ENCODE measurements around the gene NT5DC4.

The NT5DC4 gene

DNA sequence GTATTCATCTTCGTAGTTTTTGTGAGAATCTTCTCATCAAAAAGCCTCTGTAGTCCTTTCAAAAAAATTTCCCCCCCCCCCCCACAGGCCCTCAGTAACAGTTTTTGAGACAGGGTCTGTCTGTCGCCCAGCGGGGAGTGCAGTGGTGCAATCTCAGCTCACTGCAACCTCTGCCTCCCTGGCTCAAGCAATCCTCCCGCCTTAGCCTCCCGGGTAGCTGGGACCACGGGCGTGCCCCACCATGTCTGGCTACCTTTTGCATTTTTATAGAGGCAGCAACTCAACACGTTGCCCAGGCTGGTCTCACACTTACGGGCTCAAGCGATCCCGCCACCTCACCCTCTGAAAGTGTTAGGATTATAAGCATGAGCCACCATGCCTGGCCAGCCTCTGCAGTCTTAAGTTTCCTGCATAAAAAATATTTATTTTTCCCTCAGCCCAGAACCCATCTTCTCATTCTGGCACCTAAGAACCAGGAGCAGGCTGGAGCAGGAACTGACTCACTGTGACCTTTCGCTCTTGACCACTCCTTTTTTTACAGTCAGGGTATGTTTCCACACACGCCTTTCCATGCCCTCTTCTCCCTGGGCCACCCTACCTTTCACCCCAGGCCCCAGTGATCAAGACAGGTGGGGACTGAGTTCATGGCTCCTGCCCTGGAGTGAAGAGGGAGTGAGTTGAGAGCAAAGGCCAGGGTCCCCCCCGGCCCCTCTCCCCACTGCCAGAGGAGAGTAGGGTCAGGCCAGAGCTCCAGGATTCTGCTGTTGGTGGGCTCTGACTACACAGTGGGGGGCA is 32.5 kb upstream of the NT5DC4 start:
- no peak overlapping the region for H2AFZ ChIP-seq (ENCODE audit: low read depth, low read length)
- peaks cover 9% of the 10 kb centered on the region for H3K4me1 ChIP-seq (ENCODE audit: insufficient read depth, low read length)
- H3K4me3 ChIP-seq (ENCODE audit: low read length) = no peak overlapping the region
- no peaks in the 10 kb centered on the region for H3K27me3 ChIP-seq (ENCODE audit: insufficient read depth, low read length)
- no peaks in the 10 kb centered on the region for H3K9me3 ChIP-seq (ENCODE audit: low read length)
- H3K36me3 ChIP-seq (ENCODE audit: insufficient read depth, low read length) = no peaks in the 10 kb centered on the region

DNA sequence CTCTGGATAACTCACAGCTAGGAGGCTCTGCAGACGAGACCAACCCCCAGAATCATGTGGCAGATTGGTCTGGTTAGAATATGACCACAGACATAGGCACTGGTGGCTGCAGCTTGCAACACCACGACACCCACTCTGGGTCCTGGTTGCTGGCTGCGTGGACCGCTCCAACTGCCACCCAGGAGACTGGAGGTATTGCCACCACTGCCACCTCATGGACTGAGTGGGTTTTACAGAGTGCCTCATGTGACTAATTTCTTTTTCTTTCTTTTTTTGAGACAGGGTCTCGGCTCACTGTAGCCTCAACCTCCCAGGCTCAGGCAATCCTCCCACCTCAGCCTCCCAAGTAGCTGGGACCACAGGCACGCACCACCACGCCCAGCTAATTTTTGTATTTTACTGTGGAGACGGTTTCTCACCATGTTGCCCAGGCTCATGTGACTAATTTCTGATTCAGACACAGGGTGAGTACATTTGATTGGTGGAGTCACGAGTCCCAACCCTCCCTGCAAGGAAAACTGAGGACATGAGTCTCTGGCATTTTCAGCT is 29.9 kb upstream of the NT5DC4 start:
- Histone ChIP-seq H3K4me3 (ENCODE audit: low read length) (no peak overlapping the region), H3K36me3 (ENCODE audit: insufficient read depth, low read length) (no peaks in the 10 kb centered on the region), H3K9me3 (ENCODE audit: low read length) (no peaks in the 10 kb centered on the region), H2AFZ (ENCODE audit: low read depth, low read length) (no peak overlapping the region), H3K27me3 (ENCODE audit: insufficient read depth, low read length) (no peaks in the 10 kb centered on the region), H3K4me1 (ENCODE audit: insufficient read depth, low read length) (peaks cover 9% of the 10 kb centered on the region)

DNA sequence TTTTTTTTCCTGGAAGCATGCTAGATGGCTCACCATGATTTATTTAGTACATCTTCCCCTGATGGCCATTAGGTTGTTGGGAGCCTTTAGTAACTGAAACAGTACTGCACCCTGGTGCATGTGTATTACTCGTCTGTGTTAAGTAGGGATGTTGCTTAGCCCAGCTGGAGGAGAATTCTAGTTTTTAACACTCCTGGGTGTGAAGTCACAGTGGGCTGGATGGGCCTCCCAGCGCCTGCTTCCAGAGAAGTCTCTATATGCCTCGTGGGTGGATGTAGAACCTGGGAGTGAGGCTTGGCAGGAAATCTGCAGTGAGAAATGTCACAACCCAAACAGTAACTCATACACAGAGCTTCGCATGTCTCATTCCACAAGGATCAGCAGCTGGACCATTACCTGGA is 28.9 kb upstream of the NT5DC4 start:
- Histone ChIP-seq H3K27me3 (ENCODE audit: insufficient read depth, low read length) (no peaks in the 10 kb centered on the region), H3K9me3 (ENCODE audit: low read length) (no peaks in the 10 kb centered on the region), H3K4me1 (ENCODE audit: insufficient read depth, low read length) (peaks cover 9% of the 10 kb centered on the region), H3K4me3 (ENCODE audit: low read length) (no peak overlapping the region), H3K36me3 (ENCODE audit: insufficient read depth, low read length) (no peaks in the 10 kb centered on the region), H2AFZ (ENCODE audit: low read depth, low read length) (no peak overlapping the region)

DNA sequence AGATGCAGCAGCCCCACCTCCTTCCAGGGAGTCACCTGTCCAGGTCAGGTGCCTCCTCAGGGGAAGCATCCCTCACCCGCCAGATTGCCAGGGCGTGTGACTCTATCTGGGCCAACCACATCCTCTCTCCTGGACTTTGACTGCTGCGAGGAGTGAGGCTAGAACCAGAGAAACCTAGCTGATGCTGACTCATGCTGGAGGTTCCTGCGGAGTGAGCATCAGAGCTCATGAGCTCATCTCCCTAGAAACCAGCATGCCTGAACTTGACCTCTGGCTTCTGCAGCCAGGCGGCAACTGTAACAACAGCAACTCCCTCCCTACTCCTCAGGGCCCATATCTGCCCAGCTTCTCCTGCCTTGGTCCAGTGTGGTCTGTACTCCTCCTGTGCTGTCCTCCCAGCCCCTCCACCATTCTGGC is 28.3 kb upstream of the NT5DC4 start:
- Histone ChIP-seq H3K27me3 (ENCODE audit: insufficient read depth, low read length) (no peaks in the 10 kb centered on the region), H2AFZ (ENCODE audit: low read depth, low read length) (no peak overlapping the region), H3K36me3 (ENCODE audit: insufficient read depth, low read length) (no peaks in the 10 kb centered on the region), H3K9me3 (ENCODE audit: low read length) (no peaks in the 10 kb centered on the region), H3K4me3 (ENCODE audit: low read length) (no peak overlapping the region), H3K4me1 (ENCODE audit: insufficient read depth, low read length) (peaks cover 9% of the 10 kb centered on the region)

DNA sequence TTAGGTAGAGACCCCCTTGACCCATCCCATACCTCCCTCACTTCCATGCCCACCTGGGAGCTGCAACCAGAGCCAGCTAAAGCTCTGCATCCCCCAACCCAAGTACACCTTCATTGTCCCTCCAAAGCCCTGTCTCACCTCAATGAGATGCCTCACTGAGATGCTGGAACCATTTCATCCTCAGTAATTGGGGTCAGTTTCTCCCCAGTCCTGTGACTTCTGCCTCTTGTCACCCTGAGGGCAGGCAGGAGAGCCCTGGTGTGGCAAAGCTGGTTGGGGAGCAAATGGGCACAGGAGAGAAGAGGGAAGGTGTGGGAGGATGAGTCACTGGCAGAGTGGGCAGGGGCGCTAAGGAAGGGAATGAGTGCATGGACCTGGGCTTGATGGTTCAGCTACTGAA is 27.9 kb upstream of the NT5DC4 start:
- no peak overlapping the region for H3K4me3 ChIP-seq (ENCODE audit: low read length)
- no peaks in the 10 kb centered on the region for H3K27me3 ChIP-seq (ENCODE audit: insufficient read depth, low read length)
- peaks cover 9% of the 10 kb centered on the region for H3K4me1 ChIP-seq (ENCODE audit: insufficient read depth, low read length)
- no peaks in the 10 kb centered on the region for H3K36me3 ChIP-seq (ENCODE audit: insufficient read depth, low read length)
- no peaks in the 10 kb centered on the region for H3K9me3 ChIP-seq (ENCODE audit: low read length)
- no peak overlapping the region for H2AFZ ChIP-seq (ENCODE audit: low read depth, low read length)

DNA sequence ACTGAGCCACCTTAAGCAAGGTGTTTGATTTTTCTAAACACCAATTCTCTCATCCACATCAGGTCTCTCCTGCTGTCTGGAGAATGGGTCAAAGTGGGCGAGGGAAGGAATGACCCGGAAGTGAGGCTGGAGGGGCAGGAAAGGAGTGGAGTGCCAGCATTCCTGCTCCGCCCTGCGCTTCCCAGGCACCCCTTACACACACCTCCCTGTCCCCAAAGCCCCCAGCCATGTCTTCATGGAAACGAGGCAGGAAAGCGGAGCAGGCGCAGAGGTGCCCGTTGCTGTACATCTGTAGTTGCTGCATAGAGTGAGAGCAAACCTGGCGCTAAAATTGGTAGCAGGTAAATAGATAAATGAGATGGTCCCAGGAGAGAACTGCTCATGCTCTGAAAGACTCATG is 27.2 kb upstream of the NT5DC4 start:
- Histone ChIP-seq H3K9me3 (ENCODE audit: low read length) (no peaks in the 10 kb centered on the region), H3K36me3 (ENCODE audit: insufficient read depth, low read length) (no peaks in the 10 kb centered on the region), H2AFZ (ENCODE audit: low read depth, low read length) (no peak overlapping the region), H3K4me1 (ENCODE audit: insufficient read depth, low read length) (peaks cover 9% of the 10 kb centered on the region), H3K27me3 (ENCODE audit: insufficient read depth, low read length) (no peaks in the 10 kb centered on the region), H3K4me3 (ENCODE audit: low read length) (no peak overlapping the region)

DNA sequence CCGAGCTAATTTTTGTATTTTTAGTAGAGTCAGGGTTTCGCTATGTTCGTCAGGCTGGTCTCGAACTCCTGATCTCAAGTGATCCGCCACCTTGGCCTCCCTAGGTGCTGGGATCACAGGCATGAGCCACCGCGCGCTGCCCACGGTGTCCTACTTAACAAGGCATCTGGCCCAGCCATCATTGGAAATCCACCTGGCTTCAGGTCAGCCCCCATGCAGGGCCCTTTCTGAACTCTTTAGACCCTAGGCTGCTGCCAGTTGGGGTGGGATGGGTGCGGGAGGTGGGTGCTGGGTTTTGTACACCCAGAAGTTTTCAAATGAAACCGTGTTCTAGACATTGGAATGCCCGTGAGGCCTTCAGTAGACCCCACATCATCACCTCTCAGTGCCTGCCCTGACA is 26.6 kb upstream of the NT5DC4 start:
- H3K4me3 ChIP-seq (ENCODE audit: low read length) = no peak overlapping the region
- no peak overlapping the region for H2AFZ ChIP-seq (ENCODE audit: low read depth, low read length)
- no peaks in the 10 kb centered on the region for H3K27me3 ChIP-seq (ENCODE audit: insufficient read depth, low read length)
- peaks cover 9% of the 10 kb centered on the region for H3K4me1 ChIP-seq (ENCODE audit: insufficient read depth, low read length)
- no peaks in the 10 kb centered on the region for H3K9me3 ChIP-seq (ENCODE audit: low read length)
- H3K36me3 ChIP-seq (ENCODE audit: insufficient read depth, low read length) = no peaks in the 10 kb centered on the region

DNA sequence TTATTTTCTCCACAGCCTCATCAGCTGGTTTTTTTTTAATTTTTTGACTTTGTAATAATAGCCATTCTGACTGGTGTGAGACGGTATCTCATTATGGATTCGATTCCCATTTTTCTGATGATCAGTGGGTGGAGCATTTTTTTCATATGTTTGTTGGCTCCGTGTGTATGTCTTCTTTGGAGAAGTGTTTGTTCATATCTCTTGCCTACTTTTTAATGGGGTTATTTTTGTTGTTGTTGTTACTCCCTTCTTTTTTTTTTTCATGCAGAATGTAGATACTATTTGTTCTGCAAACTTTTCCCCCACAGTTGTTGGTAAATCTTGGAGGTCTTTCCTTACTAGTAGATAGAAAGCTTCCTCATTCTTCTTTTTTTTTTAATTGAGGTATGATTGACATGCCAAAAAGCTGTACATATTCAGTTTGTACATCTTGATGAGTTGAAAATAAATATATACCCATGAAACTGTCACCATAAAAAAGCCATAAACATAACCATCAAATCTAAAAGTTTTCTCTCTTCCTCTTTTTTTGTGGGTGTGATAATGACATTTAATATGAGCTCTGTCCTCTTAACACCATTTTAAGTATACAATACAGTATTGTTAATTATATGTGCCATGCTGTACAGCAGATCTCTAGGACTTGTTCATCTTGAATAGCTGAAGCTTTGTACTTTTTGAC is 21.8 kb upstream of the NT5DC4 start:
- Histone ChIP-seq H2AFZ (ENCODE audit: low read depth, low read length) (no peak overlapping the region), H3K4me3 (ENCODE audit: low read length) (no peak overlapping the region), H3K9me3 (ENCODE audit: low read length) (no peaks in the 10 kb centered on the region), H3K36me3 (ENCODE audit: insufficient read depth, low read length) (no peaks in the 10 kb centered on the region), H3K4me1 (ENCODE audit: insufficient read depth, low read length) (no peaks in the 10 kb centered on the region), H3K27me3 (ENCODE audit: insufficient read depth, low read length) (no peaks in the 10 kb centered on the region)

DNA sequence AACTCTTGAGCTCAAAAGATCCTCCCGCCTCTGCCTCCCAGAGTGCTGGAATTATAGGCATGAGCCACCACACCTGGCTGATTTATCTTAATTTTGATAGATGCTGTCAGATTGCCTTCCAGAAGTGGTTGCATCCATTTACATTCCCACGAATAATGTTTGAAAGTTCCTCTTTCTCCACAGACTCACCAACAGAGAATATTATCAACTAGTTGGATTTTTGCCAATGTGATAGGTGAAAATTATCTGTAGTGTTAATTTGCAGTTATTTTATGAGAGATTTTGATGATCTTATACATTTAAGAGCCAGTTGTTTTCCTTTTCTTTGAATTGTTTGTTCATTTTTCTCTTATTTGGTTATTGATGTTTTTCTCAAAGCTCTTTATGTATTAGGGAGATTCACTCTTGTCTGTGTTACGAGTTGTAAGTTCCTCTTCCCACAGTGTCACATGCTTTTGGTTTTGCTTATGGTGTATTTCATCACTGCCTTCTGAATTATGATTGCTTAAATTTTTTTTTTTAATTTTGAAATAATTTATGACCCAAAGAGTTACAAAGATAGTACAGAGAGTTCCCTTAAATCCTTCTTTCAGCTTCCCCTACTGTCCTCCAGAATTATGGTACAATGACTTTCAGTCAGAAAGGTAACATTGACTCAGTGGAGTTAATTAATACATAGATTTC is 20.7 kb upstream of the NT5DC4 start:
- Histone ChIP-seq H3K9me3 (ENCODE audit: low read length) (no peaks in the 10 kb centered on the region), H2AFZ (ENCODE audit: low read depth, low read length) (no peak overlapping the region), H3K27me3 (ENCODE audit: insufficient read depth, low read length) (no peaks in the 10 kb centered on the region), H3K4me1 (ENCODE audit: insufficient read depth, low read length) (no peaks in the 10 kb centered on the region), H3K4me3 (ENCODE audit: low read length) (no peak overlapping the region), H3K36me3 (ENCODE audit: insufficient read depth, low read length) (no peaks in the 10 kb centered on the region)

DNA sequence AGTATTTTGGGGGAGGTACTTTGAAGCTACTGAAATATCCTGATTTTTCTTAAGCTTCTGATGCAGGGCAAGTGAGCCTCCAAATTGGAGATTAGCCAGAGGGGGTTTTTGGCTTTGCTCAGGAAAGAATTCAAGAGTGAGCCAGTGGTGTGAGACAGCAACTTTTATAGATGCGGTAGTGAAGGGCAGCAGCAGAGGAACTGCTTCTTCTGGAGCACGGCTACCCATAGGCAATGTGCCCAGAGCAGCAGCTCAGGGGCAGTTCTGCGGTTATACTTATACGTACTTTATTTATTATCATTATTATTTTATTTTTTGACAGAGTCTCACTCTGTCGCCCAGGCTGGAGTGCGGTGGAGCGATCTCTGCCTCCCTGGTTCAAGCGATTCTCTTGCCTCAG is 19.8 kb upstream of the NT5DC4 start:
- no peaks in the 10 kb centered on the region for H3K9me3 ChIP-seq (ENCODE audit: low read length)
- H2AFZ ChIP-seq (ENCODE audit: low read depth, low read length) = no peak overlapping the region
- H3K4me3 ChIP-seq (ENCODE audit: low read length) = no peak overlapping the region
- H3K36me3 ChIP-seq (ENCODE audit: insufficient read depth, low read length) = no peaks in the 10 kb centered on the region
- H3K27me3 ChIP-seq (ENCODE audit: insufficient read depth, low read length) = no peaks in the 10 kb centered on the region
- no peaks in the 10 kb centered on the region for H3K4me1 ChIP-seq (ENCODE audit: insufficient read depth, low read length)

DNA sequence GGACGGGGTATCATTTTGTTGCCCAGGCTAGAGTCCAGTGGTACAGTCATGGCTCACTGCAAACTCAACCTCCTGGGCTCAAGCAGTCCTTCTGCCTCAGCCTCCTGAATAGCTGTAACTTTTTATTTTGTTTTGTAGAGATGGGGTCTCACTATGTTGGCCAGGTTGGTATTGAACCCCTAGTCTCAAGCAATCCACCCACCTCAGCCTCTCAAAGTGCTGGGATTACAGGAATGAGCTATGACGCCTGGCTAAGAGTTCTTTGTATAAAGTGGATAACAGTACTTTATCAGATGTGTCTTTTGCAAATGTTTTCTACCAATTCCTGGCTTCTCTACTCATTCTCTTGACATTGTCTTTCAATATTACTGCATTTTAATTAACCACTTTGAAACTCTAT is 17.1 kb upstream of the NT5DC4 start:
- no peaks in the 10 kb centered on the region for H3K9me3 ChIP-seq (ENCODE audit: low read length)
- H3K27me3 ChIP-seq (ENCODE audit: insufficient read depth, low read length) = no peaks in the 10 kb centered on the region

DNA sequence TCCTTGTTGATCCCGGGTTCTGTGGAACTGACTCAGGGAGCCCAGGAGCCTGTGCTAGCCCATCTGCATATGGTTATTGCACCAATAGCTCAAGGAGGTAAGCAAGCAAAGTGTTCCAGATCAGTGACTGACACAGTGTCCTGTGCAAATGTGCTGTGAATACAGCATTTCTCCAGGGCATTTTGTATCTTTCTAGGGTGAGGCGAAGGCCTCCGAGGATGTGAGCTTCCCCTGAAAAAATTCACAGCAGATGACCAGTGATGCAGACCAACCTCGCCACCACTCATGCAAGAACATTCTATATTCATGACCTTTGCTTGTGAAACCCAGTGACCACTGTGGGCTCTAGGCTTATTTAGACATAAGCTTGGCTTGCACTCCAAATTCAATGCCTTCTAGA is 15.2 kb upstream of the NT5DC4 start:
- Histone ChIP-seq H2AFZ (ENCODE audit: low read depth, low read length) (no peak overlapping the region), H3K36me3 (ENCODE audit: insufficient read depth, low read length) (no peaks in the 10 kb centered on the region), H3K4me3 (ENCODE audit: low read length) (no peak overlapping the region), H3K27me3 (ENCODE audit: insufficient read depth, low read length) (no peaks in the 10 kb centered on the region), H3K4me1 (ENCODE audit: insufficient read depth, low read length) (no peaks in the 10 kb centered on the region), H3K9me3 (ENCODE audit: low read length) (no peaks in the 10 kb centered on the region)

More for the DNA sequence above, 17.1 kb upstream of the NT5DC4 start:
- no peaks in the 10 kb centered on the region for H3K4me1 ChIP-seq (ENCODE audit: insufficient read depth, low read length)
- H3K36me3 ChIP-seq (ENCODE audit: insufficient read depth, low read length) = no peaks in the 10 kb centered on the region
- H2AFZ ChIP-seq (ENCODE audit: low read depth, low read length) = no peak overlapping the region
- H3K4me3 ChIP-seq (ENCODE audit: low read length) = no peak overlapping the region

DNA sequence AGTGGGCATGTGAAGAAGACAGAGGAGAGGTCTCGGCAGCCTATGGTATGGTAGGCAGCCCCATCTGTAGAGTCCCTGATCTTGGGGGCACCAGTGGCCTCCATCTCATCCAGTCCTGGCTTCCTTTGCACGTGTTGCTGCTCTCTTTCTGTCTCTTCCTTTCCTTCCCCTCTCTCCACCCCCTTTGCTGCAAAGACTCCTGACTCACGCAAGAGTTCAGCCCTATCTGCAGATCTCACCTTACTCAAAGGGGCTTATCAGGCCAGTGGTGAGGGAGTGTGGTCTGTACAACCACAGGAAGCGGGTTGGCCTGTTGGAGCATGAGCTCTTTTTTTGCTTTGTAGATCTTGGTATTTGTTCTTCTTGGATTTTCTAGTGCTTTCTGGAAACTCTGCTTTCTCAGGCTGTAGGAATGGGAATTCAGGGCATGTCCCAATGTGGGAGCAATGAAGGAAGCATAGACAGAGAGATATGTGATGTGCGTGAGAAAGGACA is 14.6 kb upstream of the NT5DC4 start:
- H3K36me3 ChIP-seq (ENCODE audit: insufficient read depth, low read length) = no peaks in the 10 kb centered on the region
- H2AFZ ChIP-seq (ENCODE audit: low read depth, low read length) = no peak overlapping the region
- H3K4me1 ChIP-seq (ENCODE audit: insufficient read depth, low read length) = no peaks in the 10 kb centered on the region
- no peaks in the 10 kb centered on the region for H3K9me3 ChIP-seq (ENCODE audit: low read length)
- no peak overlapping the region for H3K4me3 ChIP-seq (ENCODE audit: low read length)
- H3K27me3 ChIP-seq (ENCODE audit: insufficient read depth, low read length) = no peaks in the 10 kb centered on the region

All from neuron (in vitro differentiated cells).